ENCODE measurements around the gene INHBC. TPM values are rescaled to one million over a fixed set of nuclear protein-coding genes. Genes with fewer than 3 reads are reported as not detected.
"Not testable (repeated sequence)": the region's sequence is repeated elsewhere in the genome, so short reads cannot be mapped to it uniquely, and the experiment has no call there.

The INHBC gene
- total RNA-seq, 1 donor from 2014 or later: not detected

- no peak for ATAC-seq (ENCODE audit: poor library complexity)
- no peak for DNase-seq
- intact Hi-C loops (cut with DNase I): no loop called here
These were observed 15.1 kb upstream of the INHBC start for GRCh38 chr12:57419495-57419894.

- intact Hi-C loops (cut with DNase I): no loop called here
- DNase-seq (no peak), ATAC-seq (ENCODE audit: poor library complexity) (no peak)
These were observed 14.1 kb upstream of the INHBC start for GRCh38 chr12:57420482-57420881.

GRCh38 chr12:57426948-57427347 is 7.6 kb upstream of the INHBC start:
- DNase-seq; ATAC-seq (ENCODE audit: poor library complexity); intact Hi-C loops (cut with DNase I): not testable (repeated sequence)

- DNase-seq: no peak
- intact Hi-C loops (cut with DNase I): no loop called here
- ATAC-seq (ENCODE audit: poor library complexity): no peak
These were observed 5.6 kb upstream of the INHBC start for GRCh38 chr12:57428965-57429364.

- intact Hi-C loops (cut with DNase I): no loop called here
- DNase-seq (no peak), ATAC-seq (ENCODE audit: poor library complexity) (no peak)
These were observed 5.0 kb upstream of the INHBC start for GRCh38 chr12:57429473-57430111.

GRCh38 chr12:57430112-57430930 is 4.3 kb upstream of the INHBC start:
- intact Hi-C loops (cut with DNase I): no loop called here
- peak; percentile 69 for DNase-seq
- ATAC-seq (ENCODE audit: poor library complexity): peak; percentile 78

- ATAC-seq (ENCODE audit: poor library complexity) (peak; percentile 98), DNase-seq (peak; percentile 98)
- intact Hi-C loops (cut with DNase I): no loop called here
These were observed 3.5 kb upstream of the INHBC start, which contains the start of gene R3HDM2 for GRCh38 chr12:57430931-57431566. Gene R3HDM2, minus strand, starts transcription at chr12:57431043. Its CDS starts 120,615 bp downstream, at chr12:57310428.

GRCh38 chr12:57431654-57432188 is 2.9 kb upstream of the INHBC start:
- DNase-seq: no peak
- no peak for ATAC-seq (ENCODE audit: poor library complexity)
- intact Hi-C loops (cut with DNase I): no loop called here

- ATAC-seq (ENCODE audit: poor library complexity): no peak
- intact Hi-C loops (cut with DNase I): no loop called here
These were observed 1.2 kb upstream of the INHBC start for GRCh38 chr12:57433370-57433769.

GRCh38 chr12:57435293-57435692 is 709 bp downstream of the INHBC start:
- ATAC-seq (ENCODE audit: poor library complexity): no peak
- intact Hi-C loops (cut with DNase I): no loop called here
- no peak for DNase-seq

More at GRCh38 chr12:57433370-57433769, 1.2 kb upstream of the INHBC start:
- no peak for DNase-seq

- no peak for ATAC-seq (ENCODE audit: poor library complexity)
- DNase-seq: no peak
- intact Hi-C loops (cut with DNase I): no loop called here
These were observed 3.8 kb downstream of the INHBC start for GRCh38 chr12:57438400-57438799.

GRCh38 chr12:57439762-57440266 is 5.2 kb downstream of the INHBC start:
- no peak for ATAC-seq (ENCODE audit: poor library complexity)
- intact Hi-C loops (cut with DNase I): no loop called here
- DNase-seq: no peak

- DNase-seq; intact Hi-C loops (cut with DNase I); ATAC-seq (ENCODE audit: poor library complexity): not testable (repeated sequence)
These were observed 6.8 kb downstream of the INHBC start for GRCh38 chr12:57441393-57441792.

- intact Hi-C loops (cut with DNase I): no loop called here
- ATAC-seq (ENCODE audit: poor library complexity) (no peak), DNase-seq (no peak)
These were observed 7.4 kb downstream of the INHBC start for GRCh38 chr12:57441846-57442427.

- ATAC-seq (ENCODE audit: poor library complexity); DNase-seq: not testable (repeated sequence)
These were observed 9.8 kb downstream of the INHBC start for GRCh38 chr12:57444337-57444736.

GRCh38 chr12:57444744-57445143 is 10.2 kb downstream of the INHBC start:
- intact Hi-C loops (cut with DNase I): no loop called here
- DNase-seq (no peak), ATAC-seq (ENCODE audit: poor library complexity) (no peak)

More at GRCh38 chr12:57444337-57444736, 9.8 kb downstream of the INHBC start:
- intact Hi-C loops (cut with DNase I): not testable (repeated sequence)

GRCh38 chr12:57446292-57446960 is 11.8 kb downstream of the INHBC start:
- DNase-seq: no peak
- intact Hi-C loops (cut with DNase I): no loop called here
- no peak for ATAC-seq (ENCODE audit: poor library complexity)

- DNase-seq (no peak), ATAC-seq (ENCODE audit: poor library complexity) (no peak)
- intact Hi-C loops (cut with DNase I): no loop called here
These were observed 14.1 kb downstream of the INHBC start for GRCh38 chr12:57448669-57449068.
